ENCODE data around the gene RPL22.

RPL22 gene

GRCh38 chr1:6170116-6170741 lies 29.2 kb downstream of the RPL22 start:
- no peak for ATAC-seq
- no peak for TF ChIP-seq CSDC2 (CRISPR knock-in tag; IDR thresholded peaks at IDR 0.05)
- no peak for TF ChIP-seq ZC3H10 (CRISPR knock-in tag; IDR thresholded peaks at IDR 0.05)
- TF ChIP-seq TCF4 (CRISPR knock-in tag; IDR thresholded peaks at IDR 0.05; ENCODE audit: borderline replicate concordance), result no peak
- TF ChIP-seq PPARA (CRISPR knock-in tag; IDR thresholded peaks at IDR 0.05; ENCODE audit: borderline replicate concordance), result no peak
- no peak for TF ChIP-seq ZNF565 (CRISPR knock-in tag; conservative IDR thresholded peaks at IDR 0.05; ENCODE audit: low read depth)
- TF ChIP-seq, protein P1, sequence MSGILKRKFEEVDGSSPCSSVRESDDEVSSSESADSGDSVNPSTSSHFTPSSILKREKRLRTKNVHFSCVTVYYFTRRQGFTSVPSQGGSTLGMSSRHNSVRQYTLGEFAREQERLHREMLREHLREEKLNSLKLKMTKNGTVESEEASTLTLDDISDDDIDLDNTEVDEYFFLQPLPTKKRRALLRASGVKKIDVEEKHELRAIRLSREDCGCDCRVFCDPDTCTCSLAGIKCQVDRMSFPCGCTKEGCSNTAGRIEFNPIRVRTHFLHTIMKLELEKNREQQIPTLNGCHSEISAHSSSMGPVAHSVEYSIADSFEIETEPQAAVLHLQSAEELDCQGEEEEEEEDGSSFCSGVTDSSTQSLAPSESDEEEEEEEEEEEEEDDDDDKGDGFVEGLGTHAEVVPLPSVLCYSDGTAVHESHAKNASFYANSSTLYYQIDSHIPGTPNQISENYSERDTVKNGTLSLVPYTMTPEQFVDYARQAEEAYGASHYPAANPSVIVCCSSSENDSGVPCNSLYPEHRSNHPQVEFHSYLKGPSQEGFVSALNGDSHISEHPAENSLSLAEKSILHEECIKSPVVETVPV (CRISPR knock-in tag; IDR thresholded peaks at IDR 0.05), result no peak
- no peak for TF ChIP-seq BACH2 (CRISPR knock-in tag; IDR thresholded peaks at IDR 0.05; ENCODE audit: borderline replicate concordance)
- TF ChIP-seq ISL1 (CRISPR knock-in tag; IDR thresholded peaks at IDR 0.05), result no peak
- no peak for TF ChIP-seq POU6F1 (CRISPR knock-in tag; IDR thresholded peaks at IDR 0.05; ENCODE audit: borderline replicate concordance, low read depth)
- TF ChIP-seq TOX (CRISPR knock-in tag; IDR thresholded peaks at IDR 0.05; ENCODE audit: borderline replicate concordance), result no peak
- TF ChIP-seq, protein P2, sequence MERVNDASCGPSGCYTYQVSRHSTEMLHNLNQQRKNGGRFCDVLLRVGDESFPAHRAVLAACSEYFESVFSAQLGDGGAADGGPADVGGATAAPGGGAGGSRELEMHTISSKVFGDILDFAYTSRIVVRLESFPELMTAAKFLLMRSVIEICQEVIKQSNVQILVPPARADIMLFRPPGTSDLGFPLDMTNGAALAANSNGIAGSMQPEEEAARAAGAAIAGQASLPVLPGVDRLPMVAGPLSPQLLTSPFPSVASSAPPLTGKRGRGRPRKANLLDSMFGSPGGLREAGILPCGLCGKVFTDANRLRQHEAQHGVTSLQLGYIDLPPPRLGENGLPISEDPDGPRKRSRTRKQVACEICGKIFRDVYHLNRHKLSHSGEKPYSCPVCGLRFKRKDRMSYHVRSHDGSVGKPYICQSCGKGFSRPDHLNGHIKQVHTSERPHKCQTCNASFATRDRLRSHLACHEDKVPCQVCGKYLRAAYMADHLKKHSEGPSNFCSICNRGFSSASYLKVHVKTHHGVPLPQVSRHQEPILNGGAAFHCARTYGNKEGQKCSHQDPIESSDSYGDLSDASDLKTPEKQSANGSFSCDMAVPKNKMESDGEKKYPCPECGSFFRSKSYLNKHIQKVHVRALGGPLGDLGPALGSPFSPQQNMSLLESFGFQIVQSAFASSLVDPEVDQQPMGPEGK (CRISPR knock-in tag; IDR thresholded peaks at IDR 0.05; ENCODE audit: borderline replicate concordance), result no peak
- TF ChIP-seq SNAI2 (CRISPR knock-in tag; IDR thresholded peaks at IDR 0.05), result no peak
- no peak for TF ChIP-seq ZFP30 (CRISPR knock-in tag; IDR thresholded peaks at IDR 0.05)
- no peak for TF ChIP-seq OSR1 (CRISPR knock-in tag; IDR thresholded peaks at IDR 0.05)
- TF ChIP-seq GLIS3 (CRISPR knock-in tag; IDR thresholded peaks at IDR 0.05), result no peak
- TF ChIP-seq, protein P3, sequence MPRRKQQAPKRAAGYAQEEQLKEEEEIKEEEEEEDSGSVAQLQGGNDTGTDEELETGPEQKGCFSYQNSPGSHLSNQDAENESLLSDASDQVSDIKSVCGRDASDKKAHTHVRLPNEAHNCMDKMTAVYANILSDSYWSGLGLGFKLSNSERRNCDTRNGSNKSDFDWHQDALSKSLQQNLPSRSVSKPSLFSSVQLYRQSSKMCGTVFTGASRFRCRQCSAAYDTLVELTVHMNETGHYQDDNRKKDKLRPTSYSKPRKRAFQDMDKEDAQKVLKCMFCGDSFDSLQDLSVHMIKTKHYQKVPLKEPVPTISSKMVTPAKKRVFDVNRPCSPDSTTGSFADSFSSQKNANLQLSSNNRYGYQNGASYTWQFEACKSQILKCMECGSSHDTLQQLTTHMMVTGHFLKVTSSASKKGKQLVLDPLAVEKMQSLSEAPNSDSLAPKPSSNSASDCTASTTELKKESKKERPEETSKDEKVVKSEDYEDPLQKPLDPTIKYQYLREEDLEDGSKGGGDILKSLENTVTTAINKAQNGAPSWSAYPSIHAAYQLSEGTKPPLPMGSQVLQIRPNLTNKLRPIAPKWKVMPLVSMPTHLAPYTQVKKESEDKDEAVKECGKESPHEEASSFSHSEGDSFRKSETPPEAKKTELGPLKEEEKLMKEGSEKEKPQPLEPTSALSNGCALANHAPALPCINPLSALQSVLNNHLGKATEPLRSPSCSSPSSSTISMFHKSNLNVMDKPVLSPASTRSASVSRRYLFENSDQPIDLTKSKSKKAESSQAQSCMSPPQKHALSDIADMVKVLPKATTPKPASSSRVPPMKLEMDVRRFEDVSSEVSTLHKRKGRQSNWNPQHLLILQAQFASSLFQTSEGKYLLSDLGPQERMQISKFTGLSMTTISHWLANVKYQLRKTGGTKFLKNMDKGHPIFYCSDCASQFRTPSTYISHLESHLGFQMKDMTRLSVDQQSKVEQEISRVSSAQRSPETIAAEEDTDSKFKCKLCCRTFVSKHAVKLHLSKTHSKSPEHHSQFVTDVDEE (CRISPR knock-in tag; IDR thresholded peaks at IDR 0.05), result no peak
- no peak for TF ChIP-seq ZNF70 (CRISPR knock-in tag; IDR thresholded peaks at IDR 0.05)
- TF ChIP-seq CREB5 (CRISPR knock-in tag; IDR thresholded peaks at IDR 0.05; ENCODE audit: low read depth), result no peak

- no peak for ATAC-seq
- no peak for TF ChIP-seq ZNF565 (CRISPR knock-in tag; conservative IDR thresholded peaks at IDR 0.05; ENCODE audit: low read depth)
- no peak for TF ChIP-seq ZNF70 (CRISPR knock-in tag; IDR thresholded peaks at IDR 0.05)
- TF ChIP-seq GLIS3 (CRISPR knock-in tag; IDR thresholded peaks at IDR 0.05), result no peak
- TF ChIP-seq ZNF8 (CRISPR knock-in tag; IDR thresholded peaks at IDR 0.05), result no peak
- TF ChIP-seq ISL1 (CRISPR knock-in tag; IDR thresholded peaks at IDR 0.05), result no peak
- no peak for TF ChIP-seq ARNTL (CRISPR knock-in tag; IDR thresholded peaks at IDR 0.05; ENCODE audit: borderline replicate concordance, low read depth)
- TF ChIP-seq CREB5 (CRISPR knock-in tag; IDR thresholded peaks at IDR 0.05; ENCODE audit: low read depth), result no peak
- no peak for TF ChIP-seq CSDC2 (CRISPR knock-in tag; IDR thresholded peaks at IDR 0.05)
- TF ChIP-seq, protein P2 (CRISPR knock-in tag; IDR thresholded peaks at IDR 0.05; ENCODE audit: borderline replicate concordance), result no peak
- no peak for TF ChIP-seq RARB (CRISPR knock-in tag; IDR thresholded peaks at IDR 0.05)
- TF ChIP-seq TOX (CRISPR knock-in tag; IDR thresholded peaks at IDR 0.05; ENCODE audit: borderline replicate concordance), result no peak
- no peak for TF ChIP-seq PPARA (CRISPR knock-in tag; IDR thresholded peaks at IDR 0.05; ENCODE audit: borderline replicate concordance)
- TF ChIP-seq TCF4 (CRISPR knock-in tag; IDR thresholded peaks at IDR 0.05; ENCODE audit: borderline replicate concordance), result no peak
- TF ChIP-seq, protein P3 (CRISPR knock-in tag; IDR thresholded peaks at IDR 0.05), result no peak
- no peak for TF ChIP-seq ZC3H10 (CRISPR knock-in tag; IDR thresholded peaks at IDR 0.05)
- no peak for TF ChIP-seq BACH2 (CRISPR knock-in tag; IDR thresholded peaks at IDR 0.05; ENCODE audit: borderline replicate concordance)
Measured at GRCh38 chr1:6168947-6169586, 30.3 kb downstream of the RPL22 start.
